HG03520 (cell line): ENCODE measurements around the gene RNF14.

Experiments used
- ATAC-seq: cut with Tn5 transposase; IDR thresholded peaks from one replicate; pipeline ENCODE4 v1.9.1; 2021; ENCODE audit warnings: mild to moderate bottlenecking, moderate library complexity; ENCODE audit not compliant: unreplicated experiment

Gene RNF14

GRCh38 chr5:141945511-141946051 is 23.3 kb upstream of the RNF14 start:
- ATAC-seq, result no peak

DNA sequence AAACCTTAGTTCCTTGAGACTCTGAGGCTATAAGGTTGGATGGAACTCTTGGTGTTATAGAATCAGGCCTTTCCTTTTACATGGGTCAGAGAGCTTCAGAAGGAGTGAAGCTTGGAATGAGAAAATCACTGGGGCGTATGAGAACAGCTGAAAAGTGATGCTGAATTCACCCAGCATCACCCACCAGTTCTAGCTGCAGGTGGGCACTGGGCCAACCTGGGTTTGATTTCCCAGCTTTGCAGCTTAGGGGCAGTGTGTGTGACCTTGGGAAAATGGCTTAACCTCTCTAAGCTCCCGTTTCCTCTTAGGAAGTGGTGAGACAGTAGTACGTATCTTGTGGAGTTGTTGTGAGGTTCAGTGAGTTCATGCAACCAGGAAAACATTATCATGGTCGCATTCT is 21.6 kb upstream of the RNF14 start:
- no peak for ATAC-seq

- no peak for ATAC-seq
Observed at GRCh38 chr5:141948812-141949211, 20.1 kb upstream of the RNF14 start.

DNA sequence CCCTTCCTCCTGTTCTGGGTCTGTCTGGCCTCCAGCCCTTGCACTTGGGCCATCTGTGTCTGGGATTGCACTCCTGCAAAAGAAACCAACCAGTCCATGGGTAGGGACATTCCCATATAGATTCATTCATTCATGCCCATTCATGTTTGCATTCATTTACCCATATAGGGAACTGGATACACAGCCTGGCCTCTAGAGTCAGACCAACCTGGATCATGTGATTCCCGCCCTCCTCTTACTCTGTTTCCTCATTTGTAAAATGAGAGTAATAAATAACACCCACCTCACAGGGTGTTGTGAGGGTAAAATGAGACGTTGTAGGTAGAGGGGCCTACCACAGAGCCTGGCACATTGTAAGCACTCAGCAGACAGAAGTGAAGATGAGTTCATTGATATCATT is 19.4 kb upstream of the RNF14 start:
- no peak for ATAC-seq

DNA sequence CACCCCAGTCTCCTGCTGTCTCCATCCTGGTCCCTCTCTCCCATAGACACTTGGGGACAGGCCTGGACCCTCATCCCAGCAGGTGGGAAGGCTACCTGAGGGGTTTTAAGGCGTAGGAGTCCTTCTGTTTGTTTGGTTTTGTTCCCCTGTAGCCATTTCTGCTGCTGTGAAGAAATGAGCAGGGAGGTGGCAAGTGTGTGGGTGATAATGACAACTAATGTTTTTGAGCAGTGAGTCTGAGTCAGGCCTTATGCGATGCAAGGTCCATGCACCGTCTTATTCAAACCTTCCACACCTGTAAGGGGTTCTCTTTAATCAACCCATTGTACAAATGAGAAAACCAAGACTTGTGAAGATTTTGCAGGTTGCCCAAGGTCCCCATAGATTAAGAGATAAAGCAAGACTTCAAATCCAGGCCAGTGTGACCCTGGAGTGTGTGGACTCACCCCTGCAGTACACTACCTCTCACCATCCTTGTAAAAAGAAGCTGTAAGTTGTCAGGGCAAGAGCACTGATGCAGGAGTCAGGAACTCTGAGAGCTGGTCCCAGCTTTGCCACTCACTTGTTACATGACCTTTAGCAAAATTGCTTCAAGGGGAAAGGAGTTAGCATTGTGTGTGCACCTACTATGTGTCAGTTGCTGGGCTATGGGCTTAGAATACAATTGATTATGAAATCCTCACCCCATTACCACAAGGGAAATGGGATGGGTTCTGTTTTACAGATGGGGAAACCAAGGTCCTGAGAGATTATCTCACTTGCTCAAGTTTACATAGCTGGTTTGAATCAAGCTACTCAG is 18.5 kb upstream of the RNF14 start:
- ATAC-seq, result no peak

- ATAC-seq, result peak; percentile 82
Observed at GRCh38 chr5:141951332-141951781, 17.5 kb upstream of the RNF14 start.

DNA sequence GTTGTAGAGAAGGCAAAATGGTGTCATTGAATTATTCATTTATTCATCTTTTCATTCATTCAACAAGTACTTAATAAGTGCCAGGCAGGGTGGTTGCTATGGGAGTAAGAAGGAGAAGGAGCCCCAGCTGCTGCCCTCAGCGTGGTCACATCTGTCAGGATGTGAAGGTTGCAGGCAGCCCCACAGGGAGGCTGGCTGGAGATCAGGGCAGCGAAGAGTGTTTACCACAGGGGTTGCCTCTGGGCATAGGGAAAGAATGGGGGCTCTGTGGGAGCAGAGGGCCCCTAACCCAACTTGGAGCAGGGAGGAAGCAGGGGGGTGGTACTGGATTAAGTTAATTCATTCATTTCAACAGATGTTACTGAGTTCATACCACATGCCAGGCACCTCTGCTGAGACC is 16.9 kb upstream of the RNF14 start:
- no peak for ATAC-seq

- ATAC-seq, result no peak
Observed at GRCh38 chr5:141954194-141954593, 14.7 kb upstream of the RNF14 start.

DNA sequence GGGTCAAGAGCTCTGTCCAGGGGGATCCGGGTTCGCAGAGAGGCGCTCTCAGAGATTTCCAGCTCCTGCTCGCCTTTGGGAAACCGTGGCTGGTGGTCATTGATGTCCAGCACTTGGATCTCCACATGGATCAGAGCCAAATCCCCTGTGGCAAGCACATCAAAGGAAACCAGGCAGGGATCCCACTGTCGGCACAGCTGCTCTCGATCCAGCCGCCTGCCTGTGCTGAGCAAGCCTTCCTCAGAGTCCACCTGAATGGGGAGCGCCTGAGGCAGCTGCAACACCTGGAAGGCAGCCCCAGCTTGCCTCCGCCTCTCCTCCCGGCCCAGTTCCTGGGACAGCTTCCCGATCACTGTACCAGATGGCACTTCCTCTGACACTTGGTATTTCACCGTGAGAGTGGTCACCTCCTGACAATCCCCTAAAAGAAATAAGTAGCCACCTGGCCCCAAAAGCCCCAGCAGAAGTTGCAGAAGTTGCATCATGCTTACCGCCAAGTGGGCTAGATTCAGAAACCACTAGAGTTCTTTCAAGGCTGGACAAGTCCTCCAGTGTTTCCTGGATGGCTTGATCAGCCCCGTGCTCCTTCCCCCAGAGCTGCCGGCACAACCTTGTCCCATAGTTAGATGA is 11.4 kb upstream of the RNF14 start:
- ATAC-seq, result no peak

- ATAC-seq, result no peak
Observed at GRCh38 chr5:141958113-141958512, 10.8 kb upstream of the RNF14 start, which contains the start of gene PCDH12. TSS of gene PCDH12 (minus strand) at chr5:141958202. CDS start at chr5:141957851, 351 bp downstream.

- ATAC-seq, result no peak
Observed at GRCh38 chr5:141958546-141959172, 10.2 kb upstream of the RNF14 start.

GRCh38 chr5:141960018-141960417 is 8.9 kb upstream of the RNF14 start:
- ATAC-seq, result no peak

GRCh38 chr5:141960449-141961323 is 8.2 kb upstream of the RNF14 start:
- peak; percentile 87 for ATAC-seq

GRCh38 chr5:141961466-141961865 is 7.4 kb upstream of the RNF14 start:
- no peak for ATAC-seq

GRCh38 chr5:141963701-141964100 is 5.2 kb upstream of the RNF14 start:
- ATAC-seq, result no peak

GRCh38 chr5:141965071-141965470 is 3.8 kb upstream of the RNF14 start:
- no peak for ATAC-seq

DNA sequence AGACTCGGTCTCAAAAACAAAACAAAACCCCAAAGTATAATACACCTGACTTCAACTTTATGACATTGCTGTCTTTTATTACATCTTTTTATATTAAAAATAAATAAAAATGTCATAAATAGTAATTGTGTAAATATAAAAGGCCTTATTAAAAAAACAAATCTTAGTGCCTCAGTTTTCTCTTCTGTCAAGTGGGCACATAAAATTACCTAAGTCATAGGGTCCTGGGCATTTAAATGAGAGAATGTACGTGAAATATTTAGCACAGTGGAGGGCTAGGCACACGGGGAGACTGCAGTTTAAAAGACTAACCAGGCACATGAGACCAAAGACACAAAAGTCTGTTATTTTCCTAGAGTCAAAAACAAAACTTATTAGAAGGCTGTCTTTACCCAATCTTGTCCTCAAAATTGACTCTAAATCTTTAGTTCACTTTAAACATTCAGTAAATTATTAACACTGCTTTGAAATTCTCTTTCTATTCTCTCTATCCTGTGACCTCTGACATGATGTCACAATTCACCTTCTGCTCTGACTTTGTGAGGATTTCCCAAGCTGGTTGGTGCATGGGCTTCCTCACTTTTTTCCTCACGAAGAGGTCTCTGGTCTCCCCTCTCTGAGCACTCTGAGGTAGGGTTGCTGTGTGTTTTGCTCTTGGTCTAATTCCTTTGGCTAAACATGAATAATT is 2.5 kb upstream of the RNF14 start:
- no peak for ATAC-seq

GRCh38 chr5:141966963-141967333 is 2.0 kb upstream of the RNF14 start:
- ATAC-seq, result no peak

DNA sequence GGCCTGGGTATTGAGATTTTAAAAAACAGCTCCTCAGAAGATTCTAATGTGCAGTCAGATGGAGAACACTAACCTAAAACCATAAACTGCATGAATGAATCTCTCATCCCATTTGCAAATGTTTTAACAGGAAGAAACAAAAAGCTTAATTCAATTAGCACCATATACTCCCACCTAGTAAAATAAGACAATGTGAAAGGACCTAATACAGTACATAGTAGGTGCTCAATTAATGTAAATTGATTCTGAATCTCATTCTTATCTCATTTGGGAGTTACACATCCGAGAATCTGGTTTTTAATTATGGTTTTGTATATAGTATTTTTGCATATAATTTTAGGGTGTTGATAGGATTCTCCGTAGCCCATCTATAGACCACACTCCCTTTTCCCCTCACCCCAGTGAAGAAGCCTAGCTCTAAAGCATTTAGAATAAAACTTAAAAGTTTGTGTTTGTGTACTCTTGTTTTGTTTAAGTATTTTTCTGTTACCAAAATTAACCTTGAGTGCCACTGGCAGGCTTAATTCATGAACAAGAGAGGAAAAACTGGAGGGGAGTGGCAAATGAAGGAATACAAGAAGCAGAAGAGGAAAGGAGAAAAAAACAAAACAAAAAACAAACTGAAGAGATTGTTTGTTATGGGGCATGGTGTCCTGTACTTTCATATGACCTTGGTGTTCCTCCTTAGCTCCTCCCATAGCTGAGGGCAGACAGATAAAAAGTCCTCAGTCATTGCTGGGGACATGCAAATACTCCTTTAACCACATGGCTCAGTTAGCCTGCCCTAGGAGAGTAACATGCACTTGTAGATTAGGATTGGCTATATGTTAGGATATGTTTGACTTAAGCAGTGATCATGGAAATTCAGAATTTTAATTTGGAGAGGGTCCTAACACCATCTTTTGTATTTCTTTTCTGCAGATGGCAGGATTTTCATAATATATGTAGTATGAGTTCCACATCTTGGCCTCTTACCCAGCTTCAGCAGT is 1.2 kb downstream of the RNF14 start:
- ATAC-seq, result peak; percentile 47
